GM19463 (cell line): Measurements from ENCODE around the gene DOK7.

Experiments
- ATAC-seq: cut with Tn5 transposase; IDR thresholded peaks from one replicate; pipeline ENCODE4 v1.9.1; 2021; ENCODE audit warnings: mild to moderate bottlenecking, moderate library complexity; ENCODE audit not compliant: unreplicated experiment

DOK7 gene

GRCh38 chr4:3486541-3487540 is 23.7 kb downstream of the DOK7 start:
- no peak for ATAC-seq

- ATAC-seq = no peak
Observed at GRCh38 chr4:3487861-3488260, 24.8 kb downstream of the DOK7 start.

GRCh38 chr4:3488820-3489219 is 25.7 kb downstream of the DOK7 start:
- ATAC-seq = no peak

- no peak for ATAC-seq
Observed at GRCh38 chr4:3489451-3489962, 26.4 kb downstream of the DOK7 start.

- ATAC-seq = no peak
Observed at GRCh38 chr4:3491681-3492405, 28.7 kb downstream of the DOK7 start.

- ATAC-seq = no peak
Observed at GRCh38 chr4:3492741-3493719, 29.9 kb downstream of the DOK7 start.

GRCh38 chr4:3493720-3494461 is 30.8 kb downstream of the DOK7 start:
- no peak for ATAC-seq

GRCh38 chr4:3494462-3494871 is 31.4 kb downstream of the DOK7 start:
- ATAC-seq = no peak

- no peak for ATAC-seq
Observed at GRCh38 chr4:3495204-3495975, 32.3 kb downstream of the DOK7 start.

- ATAC-seq = no peak
Observed at GRCh38 chr4:3496021-3496420, 32.9 kb downstream of the DOK7 start.

- no peak for ATAC-seq
Observed at GRCh38 chr4:3497095-3497494, 34.0 kb downstream of the DOK7 start.

- ATAC-seq = no peak
Observed at GRCh38 chr4:3497523-3498389, 34.6 kb downstream of the DOK7 start.

- no peak for ATAC-seq
Observed at GRCh38 chr4:3498407-3498806, 35.3 kb downstream of the DOK7 start.

GRCh38 chr4:3498901-3499510 is 35.9 kb downstream of the DOK7 start:
- no peak for ATAC-seq

- ATAC-seq = no peak
Observed at GRCh38 chr4:3499710-3500109, 36.6 kb downstream of the DOK7 start.

GRCh38 chr4:3500111-3500510 is 37.0 kb downstream of the DOK7 start:
- no peak for ATAC-seq

GRCh38 chr4:3500634-3501101 is 37.6 kb downstream of the DOK7 start:
- ATAC-seq = no peak
